ENCODE measurements around the gene DHX40.
"Not testable (repeated sequence)": the region's sequence is repeated elsewhere in the genome, so short reads cannot be mapped to it uniquely, and the experiment has no call there.

The DHX40 gene

DNA sequence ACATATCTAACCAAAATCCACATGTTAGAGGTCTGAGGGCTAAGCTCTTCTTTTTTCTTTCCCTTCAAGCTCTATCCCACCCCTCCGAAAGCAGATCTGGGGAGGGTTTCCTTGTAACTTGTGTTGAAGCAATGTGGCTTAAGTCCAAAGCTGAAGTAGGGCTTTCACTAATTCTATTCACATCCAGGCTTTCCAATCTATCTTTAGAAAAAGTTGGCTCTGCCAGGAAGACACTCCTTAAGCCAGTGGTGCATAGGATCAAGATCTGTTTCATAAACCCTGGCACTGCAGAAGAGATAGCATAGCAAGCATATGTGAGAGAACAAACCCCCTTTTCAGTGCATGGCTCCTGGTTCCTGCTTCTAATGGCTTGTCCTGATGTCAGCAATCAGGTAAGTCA lies 34.9 kb upstream of the DHX40 start:
- peaks cover 8% of the 10 kb centered on the region for H3K4me1 ChIP-seq (ENCODE audit: control insufficient read depth, insufficient read depth, low read length)
- DNase-seq (ENCODE audit: low read depth) = no peak

DNA sequence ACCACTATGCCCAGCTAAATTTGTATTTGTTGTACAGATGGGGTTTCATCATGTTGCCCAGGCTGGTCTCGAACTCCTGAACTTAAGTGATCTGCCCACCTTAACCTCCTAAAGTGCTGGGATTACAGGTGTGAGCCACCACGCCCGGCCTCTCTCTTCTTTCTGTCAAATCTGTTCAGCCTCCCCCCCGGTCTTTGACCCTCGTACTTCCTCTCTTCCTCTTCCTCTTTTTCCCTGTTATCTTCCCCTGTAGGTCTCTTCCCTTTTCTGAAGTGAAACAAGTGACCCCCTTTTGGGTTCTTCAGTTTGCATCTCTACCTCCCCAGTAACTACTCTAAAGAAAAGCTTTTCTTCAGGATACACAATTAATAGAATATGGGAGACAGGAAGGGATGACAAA lies 31.7 kb upstream of the DHX40 start:
- DNase-seq (ENCODE audit: low read depth) = no peak

More for the DNA sequence above, 34.9 kb upstream of the DHX40 start:
- Histone ChIP-seq H3K9me3 (ENCODE audit: control insufficient read depth, low read length) (no peaks in the 10 kb centered on the region), H3K4me3 (ENCODE audit: low read length) (no peak overlapping the region), H3K27me3 (replicated peaks; ENCODE audit: control insufficient read depth, insufficient read depth, low read length) (no peaks in the 10 kb centered on the region), H3K36me3 (ENCODE audit: control insufficient read depth, insufficient read depth, low read length, severe bottlenecking) (no peaks in the 10 kb centered on the region), H3K9ac (ENCODE audit: low read length) (no peak overlapping the region)

DNA sequence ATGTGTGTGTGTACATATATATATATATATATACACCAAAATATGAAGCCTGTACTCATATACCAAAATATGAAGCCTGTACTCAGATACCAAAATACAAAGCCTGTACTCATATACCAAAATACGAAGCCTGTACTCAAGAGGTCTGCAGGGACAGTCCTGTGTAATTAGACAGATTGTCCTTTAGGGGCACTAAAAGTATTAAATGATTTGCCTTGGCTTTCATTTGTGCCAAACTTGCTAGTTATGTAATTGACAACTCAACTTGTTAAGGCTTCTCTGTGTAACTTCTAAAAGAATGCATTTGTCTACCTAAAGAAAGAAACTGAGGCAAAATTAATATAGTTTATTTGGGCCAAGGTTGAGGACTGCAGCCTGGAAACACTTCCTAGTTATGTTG lies 30.8 kb upstream of the DHX40 start:
- Histone ChIP-seq H3K9me3 (ENCODE audit: control insufficient read depth, low read length) (peaks cover 5% of the 10 kb centered on the region), H3K36me3 (ENCODE audit: control insufficient read depth, insufficient read depth, low read length, severe bottlenecking) (no peaks in the 10 kb centered on the region)

More for the DNA sequence above, 31.7 kb upstream of the DHX40 start:
- Histone ChIP-seq H3K4me1 (ENCODE audit: control insufficient read depth, insufficient read depth, low read length) (no peaks in the 10 kb centered on the region), H3K4me3 (ENCODE audit: low read length) (no peak overlapping the region), H3K27me3 (replicated peaks; ENCODE audit: control insufficient read depth, insufficient read depth, low read length) (no peaks in the 10 kb centered on the region), H3K9ac (ENCODE audit: low read length) (no peak overlapping the region), H3K9me3 (ENCODE audit: control insufficient read depth, low read length) (peaks cover 5% of the 10 kb centered on the region), H3K36me3 (ENCODE audit: control insufficient read depth, insufficient read depth, low read length, severe bottlenecking) (no peaks in the 10 kb centered on the region)

DNA sequence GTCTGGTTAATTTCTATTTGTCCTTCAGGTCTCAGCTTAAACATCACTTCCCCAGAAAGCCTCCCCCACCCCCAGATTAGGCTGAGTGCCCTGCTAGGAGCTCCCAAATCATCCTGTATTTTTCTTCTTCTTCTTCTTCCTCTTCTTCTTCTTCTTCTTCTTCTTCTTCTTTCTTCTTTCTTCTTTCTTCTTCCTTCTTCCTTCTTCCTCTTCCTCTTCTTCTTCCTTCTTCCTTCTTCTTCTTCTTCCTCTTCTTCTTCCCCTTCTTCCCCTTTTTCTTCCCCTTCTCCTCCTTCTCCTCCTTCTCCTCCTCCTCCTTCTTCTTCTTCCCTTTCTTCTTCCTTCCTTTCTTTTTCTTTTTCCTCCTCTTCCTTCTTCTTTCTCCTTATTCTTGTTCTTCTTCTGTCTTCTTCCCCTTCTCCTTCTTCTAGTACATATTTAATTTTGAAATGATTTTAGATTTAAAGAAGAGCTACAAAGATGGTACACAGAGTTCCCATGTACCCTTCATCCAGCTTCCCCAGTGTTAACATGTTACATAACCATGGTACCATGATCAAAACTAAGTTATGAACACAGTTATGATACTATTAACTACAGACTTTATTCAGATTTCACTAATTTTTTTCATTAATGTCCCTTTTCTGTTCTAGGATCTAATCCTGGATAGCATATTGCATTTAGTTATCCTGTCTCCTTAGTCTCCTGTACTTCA lies 27.1 kb upstream of the DHX40 start:
- H3K4me3 ChIP-seq (ENCODE audit: low read length) = no peak overlapping the region
- H3K9me3 ChIP-seq (ENCODE audit: control insufficient read depth, low read length) = peaks cover 5% of the 10 kb centered on the region
- H3K36me3 ChIP-seq (ENCODE audit: control insufficient read depth, insufficient read depth, low read length, severe bottlenecking) = no peaks in the 10 kb centered on the region
- H3K9ac ChIP-seq (ENCODE audit: low read length) = no peak overlapping the region
- no peaks in the 10 kb centered on the region for H3K4me1 ChIP-seq (ENCODE audit: control insufficient read depth, insufficient read depth, low read length)
- H3K27me3 ChIP-seq (replicated peaks; ENCODE audit: control insufficient read depth, insufficient read depth, low read length) = no peaks in the 10 kb centered on the region
- no peak for DNase-seq (ENCODE audit: low read depth)

More for the DNA sequence above, 30.8 kb upstream of the DHX40 start:
- DNase-seq (ENCODE audit: low read depth) = no peak
- Histone ChIP-seq H3K4me3 (ENCODE audit: low read length) (no peak overlapping the region), H3K9ac (ENCODE audit: low read length) (no peak overlapping the region), H3K27me3 (replicated peaks; ENCODE audit: control insufficient read depth, insufficient read depth, low read length) (no peaks in the 10 kb centered on the region), H3K4me1 (ENCODE audit: control insufficient read depth, insufficient read depth, low read length) (no peaks in the 10 kb centered on the region)

DNA sequence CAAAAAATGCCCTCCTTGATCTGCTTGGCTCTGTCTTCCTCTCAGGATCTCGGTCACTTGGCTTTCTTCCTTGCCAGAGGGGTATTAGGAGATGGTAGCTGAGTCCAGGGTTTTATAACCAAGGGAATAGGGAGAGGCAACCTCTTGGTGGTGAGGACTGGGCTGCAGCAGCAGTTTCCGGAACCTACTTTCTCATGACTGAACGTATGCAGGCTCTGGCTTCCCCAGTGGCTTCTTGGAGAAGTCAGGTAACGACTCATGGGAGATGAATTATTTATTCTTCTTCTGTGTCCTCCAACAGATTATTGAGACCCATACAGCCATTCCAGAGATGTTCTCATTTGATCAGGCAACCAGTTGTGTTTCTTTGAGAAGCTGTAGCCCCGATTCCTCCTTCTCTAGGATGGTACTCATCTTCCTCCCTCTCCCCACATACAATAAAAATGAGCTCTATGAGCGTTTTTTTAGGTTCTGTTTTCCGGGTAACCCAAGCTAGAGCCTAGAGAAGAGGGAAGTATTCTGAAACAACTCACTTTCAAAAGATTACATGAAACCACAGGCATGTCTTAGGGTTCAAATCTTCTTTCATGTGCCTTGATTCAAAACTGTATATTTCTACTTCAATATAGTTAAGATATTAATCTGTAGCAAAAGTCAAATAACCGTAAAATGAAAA lies 22.3 kb upstream of the DHX40 start:
- H3K36me3 ChIP-seq (ENCODE audit: control insufficient read depth, insufficient read depth, low read length, severe bottlenecking) = no peaks in the 10 kb centered on the region
- H3K27me3 ChIP-seq (replicated peaks; ENCODE audit: control insufficient read depth, insufficient read depth, low read length) = no peaks in the 10 kb centered on the region
- no peak overlapping the region for H3K9ac ChIP-seq (ENCODE audit: low read length)
- no peak overlapping the region for H3K4me3 ChIP-seq (ENCODE audit: low read length)
- H3K9me3 ChIP-seq (ENCODE audit: control insufficient read depth, low read length) = peaks cover 5% of the 10 kb centered on the region
- H3K4me1 ChIP-seq (ENCODE audit: control insufficient read depth, insufficient read depth, low read length) = no peaks in the 10 kb centered on the region
- no peak for DNase-seq (ENCODE audit: low read depth)

DNA sequence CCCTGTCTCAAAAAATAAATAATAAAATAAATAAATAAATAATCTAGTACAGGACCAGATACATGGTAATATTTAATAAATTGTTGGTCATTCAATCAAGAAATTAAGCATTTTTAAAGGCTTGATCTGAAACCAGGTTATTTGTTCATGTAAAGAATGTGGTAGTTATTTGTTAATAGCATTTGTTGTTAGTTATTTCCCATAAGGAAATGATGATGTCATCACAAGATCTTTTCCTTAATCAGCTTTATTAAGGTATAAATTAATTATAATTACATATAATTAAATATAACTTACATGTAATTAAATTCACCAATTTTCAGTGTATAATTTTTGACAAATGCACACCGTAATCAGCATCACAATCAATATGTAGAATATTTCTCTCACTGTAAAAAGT lies 19.5 kb upstream of the DHX40 start:
- H3K36me3 ChIP-seq (ENCODE audit: control insufficient read depth, insufficient read depth, low read length, severe bottlenecking) = no peaks in the 10 kb centered on the region
- no peaks in the 10 kb centered on the region for H3K27me3 ChIP-seq (replicated peaks; ENCODE audit: control insufficient read depth, insufficient read depth, low read length)
- DNase-seq (ENCODE audit: low read depth) = no peak
- H3K4me1 ChIP-seq (ENCODE audit: control insufficient read depth, insufficient read depth, low read length) = no peaks in the 10 kb centered on the region
- no peak overlapping the region for H3K4me3 ChIP-seq (ENCODE audit: low read length)
- no peak overlapping the region for H3K9ac ChIP-seq (ENCODE audit: low read length)
- no peaks in the 10 kb centered on the region for H3K9me3 ChIP-seq (ENCODE audit: control insufficient read depth, low read length)

DNA sequence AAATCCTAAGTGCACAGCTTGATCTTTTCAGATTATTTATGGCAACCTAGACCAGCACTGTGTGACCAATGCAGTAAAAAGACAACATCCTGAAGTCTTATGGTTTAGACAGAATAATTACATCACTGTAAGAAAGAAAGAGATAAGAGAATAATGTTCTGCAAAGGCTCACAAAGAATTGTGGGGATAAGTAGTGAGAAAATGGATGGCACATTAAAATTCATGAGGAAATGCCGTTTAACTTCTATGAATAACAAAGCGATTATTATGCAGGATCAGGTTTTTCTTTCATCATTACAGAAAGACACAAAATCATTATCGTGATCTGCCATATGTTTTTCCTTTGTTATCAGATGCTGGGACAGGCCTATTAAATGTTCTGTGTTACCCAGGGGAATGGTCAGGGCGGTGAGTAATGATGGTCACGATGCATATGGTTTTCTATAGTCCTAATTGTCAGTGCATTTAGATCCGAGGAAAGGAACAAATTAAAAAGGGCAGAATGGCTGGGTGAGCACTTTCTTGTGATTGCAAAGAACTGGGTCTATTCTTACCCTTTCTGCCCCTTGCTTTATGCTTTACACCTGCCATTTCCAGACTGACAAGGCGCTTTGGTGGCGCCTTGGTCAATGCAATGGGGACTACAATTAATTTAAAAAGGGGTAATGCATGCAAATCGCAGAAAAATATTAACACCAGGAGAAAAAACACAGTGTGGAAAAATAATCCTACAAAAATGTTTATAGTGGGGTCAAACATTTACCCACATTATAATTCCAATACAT lies 18.1 kb upstream of the DHX40 start:
- Histone ChIP-seq H3K9me3 (ENCODE audit: control insufficient read depth, low read length) (no peaks in the 10 kb centered on the region), H3K4me1 (ENCODE audit: control insufficient read depth, insufficient read depth, low read length) (no peaks in the 10 kb centered on the region), H3K9ac (ENCODE audit: low read length) (no peak overlapping the region), H3K4me3 (ENCODE audit: low read length) (no peak overlapping the region), H3K27me3 (replicated peaks; ENCODE audit: control insufficient read depth, insufficient read depth, low read length) (no peaks in the 10 kb centered on the region), H3K36me3 (ENCODE audit: control insufficient read depth, insufficient read depth, low read length, severe bottlenecking) (no peaks in the 10 kb centered on the region)
- DNase-seq (ENCODE audit: low read depth) = no peak

DNA sequence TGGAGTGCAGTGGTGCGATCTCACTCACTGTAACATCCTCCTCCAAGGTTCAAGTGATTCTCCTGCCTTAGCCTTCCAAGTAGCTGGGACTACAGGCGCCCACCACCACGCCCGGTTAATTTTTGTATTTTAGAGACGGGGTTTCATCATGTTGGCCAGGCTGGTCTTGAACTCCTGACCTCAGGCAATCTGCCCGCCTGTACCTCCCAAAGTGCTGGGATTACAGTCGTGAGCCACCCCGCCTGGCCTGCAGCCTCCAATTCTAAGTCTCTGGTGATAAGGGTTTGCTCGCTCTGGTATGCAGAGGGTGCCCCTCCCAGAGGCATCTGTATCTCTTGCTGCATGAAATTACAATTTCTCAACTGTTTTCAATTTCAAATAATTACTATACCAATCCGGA lies 16.4 kb upstream of the DHX40 start:
- not testable (repeated sequence) for H3K9ac ChIP-seq (ENCODE audit: low read length); H3K27me3 ChIP-seq (replicated peaks; ENCODE audit: control insufficient read depth, insufficient read depth, low read length); H3K36me3 ChIP-seq (ENCODE audit: control insufficient read depth, insufficient read depth, low read length, severe bottlenecking); H3K4me3 ChIP-seq (ENCODE audit: low read length); DNase-seq (ENCODE audit: low read depth); H3K9me3 ChIP-seq (ENCODE audit: control insufficient read depth, low read length); H3K4me1 ChIP-seq (ENCODE audit: control insufficient read depth, insufficient read depth, low read length)

DNA sequence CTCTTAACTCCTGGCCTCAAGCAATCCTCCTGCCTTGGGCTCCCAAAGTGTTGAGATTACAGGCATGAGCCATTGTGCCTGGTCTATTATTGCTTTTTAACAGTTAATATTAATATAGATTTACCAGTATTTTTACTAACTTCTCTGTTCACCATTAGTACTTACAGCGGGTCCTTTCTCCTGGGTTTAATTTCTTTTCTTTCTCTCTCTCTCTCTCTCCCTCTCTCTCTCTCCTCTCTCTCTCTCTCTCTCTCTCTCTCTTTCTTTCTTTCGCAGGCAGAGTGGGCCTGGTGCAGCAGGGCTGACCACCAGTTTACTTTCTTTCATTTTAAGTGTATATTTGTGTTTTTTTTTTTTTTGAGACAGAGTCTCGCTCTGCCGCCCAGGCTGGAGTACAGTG lies 14.7 kb upstream of the DHX40 start:
- Histone ChIP-seq H3K36me3 (ENCODE audit: control insufficient read depth, insufficient read depth, low read length, severe bottlenecking) (no peaks in the 10 kb centered on the region), H3K9me3 (ENCODE audit: control insufficient read depth, low read length) (no peaks in the 10 kb centered on the region), H3K4me3 (ENCODE audit: low read length) (no peak overlapping the region), H3K9ac (ENCODE audit: low read length) (no peak overlapping the region), H3K4me1 (ENCODE audit: control insufficient read depth, insufficient read depth, low read length) (no peaks in the 10 kb centered on the region), H3K27me3 (replicated peaks; ENCODE audit: control insufficient read depth, insufficient read depth, low read length) (no peaks in the 10 kb centered on the region)
- DNase-seq (ENCODE audit: low read depth) = no peak

DNA sequence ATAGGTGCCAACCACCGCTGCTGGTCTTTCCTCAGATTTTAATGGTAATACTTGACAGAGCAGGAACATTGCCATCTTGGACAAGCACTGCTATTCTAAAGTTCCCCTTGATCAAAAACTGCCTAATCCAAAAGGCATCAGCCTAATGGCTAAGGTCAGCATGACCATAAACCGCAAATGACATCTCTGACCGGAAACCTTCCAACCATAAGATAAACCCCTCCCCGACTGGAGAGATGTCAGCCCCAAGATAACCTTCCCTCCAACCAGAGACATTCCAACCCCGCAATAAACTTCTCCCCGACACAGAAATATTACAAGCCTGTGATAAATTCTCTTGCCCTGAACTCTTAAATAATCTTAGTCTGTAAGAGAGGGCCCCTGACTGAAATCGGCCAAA lies 7.4 kb upstream of the DHX40 start:
- Histone ChIP-seq H3K4me3 (ENCODE audit: low read length) (no peak overlapping the region), H3K9me3 (ENCODE audit: control insufficient read depth, low read length) (no peaks in the 10 kb centered on the region), H3K36me3 (ENCODE audit: control insufficient read depth, insufficient read depth, low read length, severe bottlenecking) (no peaks in the 10 kb centered on the region), H3K27me3 (replicated peaks; ENCODE audit: control insufficient read depth, insufficient read depth, low read length) (no peaks in the 10 kb centered on the region), H3K4me1 (ENCODE audit: control insufficient read depth, insufficient read depth, low read length) (no peaks in the 10 kb centered on the region), H3K9ac (ENCODE audit: low read length) (no peak overlapping the region)
- DNase-seq (ENCODE audit: low read depth) = no peak

DNA sequence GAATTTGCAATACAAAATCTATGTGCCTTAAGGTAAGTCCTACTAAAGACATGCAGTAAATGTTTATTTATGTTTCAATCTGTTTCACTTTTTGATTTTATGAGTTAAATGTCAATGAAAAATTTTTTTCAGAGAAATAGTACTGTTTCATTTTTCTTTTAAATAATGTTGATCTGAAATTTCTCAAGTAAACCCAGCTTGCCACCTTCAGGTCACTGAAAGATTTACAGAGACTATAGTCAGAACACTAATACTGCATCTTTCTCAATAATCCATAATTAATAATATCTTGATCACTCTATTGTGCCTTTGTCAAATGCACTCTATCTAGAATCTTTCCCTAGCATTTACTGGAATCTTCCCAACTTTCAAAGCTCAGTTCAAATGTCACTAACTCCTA lies 6.5 kb upstream of the DHX40 start:
- Histone ChIP-seq H3K27me3 (replicated peaks; ENCODE audit: control insufficient read depth, insufficient read depth, low read length) (no peaks in the 10 kb centered on the region), H3K9me3 (ENCODE audit: control insufficient read depth, low read length) (no peaks in the 10 kb centered on the region), H3K9ac (ENCODE audit: low read length) (no peak overlapping the region), H3K4me3 (ENCODE audit: low read length) (no peak overlapping the region), H3K4me1 (ENCODE audit: control insufficient read depth, insufficient read depth, low read length) (no peaks in the 10 kb centered on the region), H3K36me3 (ENCODE audit: control insufficient read depth, insufficient read depth, low read length, severe bottlenecking) (no peaks in the 10 kb centered on the region)
- peak; percentile 59 for DNase-seq (ENCODE audit: low read depth)
